GM12878 (cell line): ENCODE results near the gene ZSCAN5C.

Experiments
- CEBPB ChIP-seq, 2 experiments: fragments of 150-350 bp in 1 of 2; IDR thresholded peaks; 2 replicates each; pipeline ENCODE4 v1.6.1; 2012 to 2014; ENCODE audit warnings: low read depth in 2 of 2, low read length in 2 of 2, borderline replicate concordance in 1 of 2, inconsistent platforms in 1 of 2
- CUX1 ChIP-seq: IDR thresholded peaks from 2 replicates; pipeline ENCODE4 v1.6.1; 2012; ENCODE audit warnings: improper control_type of control experiment, low read depth, low read length; ENCODE audit not compliant: insufficient replicate concordance
- E2F8 ChIP-seq: fragments of 450-650 bp; IDR thresholded peaks from 2 replicates; pipeline ENCODE4 v1.6.1; 2018; ENCODE audit warnings: mild to moderate bottlenecking, low read depth, moderate library complexity; ENCODE audit not compliant: partially characterized antibody
- EGR1 ChIP-seq, 2 experiments: IDR thresholded peaks; 1 replicate in 1 of 2; 2 replicates in 1 of 2; pipeline ENCODE4 v1.6.1; 2011 to 2012; ENCODE audit warnings: low read depth in 2 of 2, low read length in 2 of 2, borderline replicate concordance in 1 of 2, mild to moderate bottlenecking in 1 of 2, moderate library complexity in 1 of 2
- SIN3A ChIP-seq: IDR thresholded peaks from 2 replicates; pipeline ENCODE4 v1.6.1; 2012; ENCODE audit warnings: low read depth, low read length, improper control_type of control experiment
- TAF1 ChIP-seq: IDR thresholded peaks from 2 replicates; pipeline ENCODE4 v1.6.1; 2011; ENCODE audit warnings: mild to moderate bottlenecking, low read depth, low read length, borderline replicate concordance
- ZNF24 ChIP-seq: fragments of 450-650 bp; IDR thresholded peaks from 2 replicates; pipeline ENCODE4 v1.6.1; 2017; ENCODE audit warnings: antibody characterized with exemption, mild to moderate bottlenecking
- TF ChIP-seq, protein P1 (sequence below): IDR thresholded peaks from 2 replicates; pipeline ENCODE4 v1.6.1; 2012; ENCODE audit warnings: mild to moderate bottlenecking, low read depth, low read length
- TF ChIP-seq, protein P2 (sequence below), 3 experiments: IDR thresholded peaks in 2 of 3; conservative IDR thresholded peaks in 1 of 3; 2 replicates each; pipeline ENCODE4 v1.5.1; 2011; ENCODE audit warnings: low read depth in 3 of 3, low read length in 3 of 3, mild to moderate bottlenecking in 3 of 3, control low read depth in 2 of 3, moderate library complexity in 2 of 3, inconsistent platforms in 1 of 3, mixed read lengths in 1 of 3; ENCODE audit not compliant: control insufficient read depth in 2 of 3, insufficient read depth in 1 of 3; ENCODE audit errors: extremely low read depth in 1 of 3

DNA sequence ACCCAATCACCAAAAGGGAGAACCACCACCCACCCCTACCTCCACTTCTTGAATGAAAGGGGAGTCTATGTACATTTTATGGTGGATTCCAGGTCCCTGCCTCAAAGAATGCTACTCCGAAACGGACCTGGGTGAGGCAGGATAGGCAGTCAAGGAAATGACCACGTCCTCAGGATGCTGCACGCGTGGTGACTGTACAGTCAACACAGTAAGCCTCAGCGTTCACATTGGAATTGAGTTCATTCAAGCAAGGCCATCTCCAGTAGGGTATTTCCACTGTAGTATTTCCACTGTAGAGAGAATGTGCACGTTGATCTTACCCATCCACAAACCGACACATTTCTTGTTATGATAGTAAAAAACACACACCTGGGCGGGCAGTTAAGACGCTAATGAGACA, 16.9 kb downstream of the ZSCAN5C start:
- TF ChIP-seq EGR1 (IDR thresholded peaks at IDR 0.05; ENCODE audit: borderline replicate concordance in 1 of 2, low read depth in 2 of 2, low read length in 2 of 2) (no peak), E2F8 (no peak), TAF1 (no peak), SIN3A (no peak), CEBPB (IDR thresholded peaks at IDR 0.05; ENCODE audit: borderline replicate concordance in 1 of 2, low read depth in 2 of 2, low read length in 2 of 2) (no peak), ZNF24 (no peak), CUX1 (no peak)
- TF ChIP-seq, protein P1, sequence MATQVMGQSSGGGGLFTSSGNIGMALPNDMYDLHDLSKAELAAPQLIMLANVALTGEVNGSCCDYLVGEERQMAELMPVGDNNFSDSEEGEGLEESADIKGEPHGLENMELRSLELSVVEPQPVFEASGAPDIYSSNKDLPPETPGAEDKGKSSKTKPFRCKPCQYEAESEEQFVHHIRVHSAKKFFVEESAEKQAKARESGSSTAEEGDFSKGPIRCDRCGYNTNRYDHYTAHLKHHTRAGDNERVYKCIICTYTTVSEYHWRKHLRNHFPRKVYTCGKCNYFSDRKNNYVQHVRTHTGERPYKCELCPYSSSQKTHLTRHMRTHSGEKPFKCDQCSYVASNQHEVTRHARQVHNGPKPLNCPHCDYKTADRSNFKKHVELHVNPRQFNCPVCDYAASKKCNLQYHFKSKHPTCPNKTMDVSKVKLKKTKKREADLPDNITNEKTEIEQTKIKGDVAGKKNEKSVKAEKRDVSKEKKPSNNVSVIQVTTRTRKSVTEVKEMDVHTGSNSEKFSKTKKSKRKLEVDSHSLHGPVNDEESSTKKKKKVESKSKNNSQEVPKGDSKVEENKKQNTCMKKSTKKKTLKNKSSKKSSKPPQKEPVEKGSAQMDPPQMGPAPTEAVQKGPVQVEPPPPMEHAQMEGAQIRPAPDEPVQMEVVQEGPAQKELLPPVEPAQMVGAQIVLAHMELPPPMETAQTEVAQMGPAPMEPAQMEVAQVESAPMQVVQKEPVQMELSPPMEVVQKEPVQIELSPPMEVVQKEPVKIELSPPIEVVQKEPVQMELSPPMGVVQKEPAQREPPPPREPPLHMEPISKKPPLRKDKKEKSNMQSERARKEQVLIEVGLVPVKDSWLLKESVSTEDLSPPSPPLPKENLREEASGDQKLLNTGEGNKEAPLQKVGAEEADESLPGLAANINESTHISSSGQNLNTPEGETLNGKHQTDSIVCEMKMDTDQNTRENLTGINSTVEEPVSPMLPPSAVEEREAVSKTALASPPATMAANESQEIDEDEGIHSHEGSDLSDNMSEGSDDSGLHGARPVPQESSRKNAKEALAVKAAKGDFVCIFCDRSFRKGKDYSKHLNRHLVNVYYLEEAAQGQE, result no peak
- TF ChIP-seq, protein P2, sequence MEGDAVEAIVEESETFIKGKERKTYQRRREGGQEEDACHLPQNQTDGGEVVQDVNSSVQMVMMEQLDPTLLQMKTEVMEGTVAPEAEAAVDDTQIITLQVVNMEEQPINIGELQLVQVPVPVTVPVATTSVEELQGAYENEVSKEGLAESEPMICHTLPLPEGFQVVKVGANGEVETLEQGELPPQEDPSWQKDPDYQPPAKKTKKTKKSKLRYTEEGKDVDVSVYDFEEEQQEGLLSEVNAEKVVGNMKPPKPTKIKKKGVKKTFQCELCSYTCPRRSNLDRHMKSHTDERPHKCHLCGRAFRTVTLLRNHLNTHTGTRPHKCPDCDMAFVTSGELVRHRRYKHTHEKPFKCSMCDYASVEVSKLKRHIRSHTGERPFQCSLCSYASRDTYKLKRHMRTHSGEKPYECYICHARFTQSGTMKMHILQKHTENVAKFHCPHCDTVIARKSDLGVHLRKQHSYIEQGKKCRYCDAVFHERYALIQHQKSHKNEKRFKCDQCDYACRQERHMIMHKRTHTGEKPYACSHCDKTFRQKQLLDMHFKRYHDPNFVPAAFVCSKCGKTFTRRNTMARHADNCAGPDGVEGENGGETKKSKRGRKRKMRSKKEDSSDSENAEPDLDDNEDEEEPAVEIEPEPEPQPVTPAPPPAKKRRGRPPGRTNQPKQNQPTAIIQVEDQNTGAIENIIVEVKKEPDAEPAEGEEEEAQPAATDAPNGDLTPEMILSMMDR (IDR thresholded peaks at IDR 0.05 in 2 of 3, conservative IDR thresholded peaks at IDR 0.05 in 1 of 3; ENCODE audit: control insufficient read depth in 2 of 3, extremely low read depth in 1 of 3, insufficient read depth in 1 of 3, low read depth in 3 of 3, low read length in 3 of 3), result no peak
